Posterior cingulate gyrus (tissue), 11 donors: ENCODE data around the gene KCNG2.
A peak's percentile ranks its signal among the peaks of the same experiment; 100 is the strongest.

Source experiments
- DNase-seq, 10 donors: peaks; one replicate each; pipeline versions ENCODE4 v3.0.0 to v3.0.0-alpha.2; 2020 to 2021; ENCODE audit warnings: mixed read lengths in 3 of 10
- intact Hi-C: fragments of 100-400 bp; cut with DNase I; formaldehyde crosslinking; loops from one replicate; pipeline ENCODE4 v1.15.1; 2023

The KCNG2 gene

GRCh38 chr18:79815657-79816056 lies 17.9 kb downstream of the KCNG2 start:
- intact Hi-C loops, result loop anchor here (2.0 kb wide), 1 partner anchor 71 kb away; no protein-coding TSS in a partner anchor

GRCh38 chr18:79816092-79816491 lies 18.4 kb downstream of the KCNG2 start:
- intact Hi-C loops, result no loop called here
- DNase-seq, result peak in 2 of 10 donors; percentile 48 to 49

More at GRCh38 chr18:79815657-79816056, 17.9 kb downstream of the KCNG2 start:
- DNase-seq, result peak in 1 of 10 donors; percentile 80

- DNase-seq, result peak in 1 of 10 donors; percentile 63
- intact Hi-C loops, result no loop called here
These were observed 19.4 kb downstream of the KCNG2 start for GRCh38 chr18:79816981-79817606.

GRCh38 chr18:79817607-79817998 lies 19.9 kb downstream of the KCNG2 start:
- peak in 1 of 10 donors; percentile 36 for DNase-seq

GRCh38 chr18:79818036-79818435 lies 20.3 kb downstream of the KCNG2 start:
- intact Hi-C loops, result no loop called here
- peak in 2 of 10 donors; percentile 38 to 56 for DNase-seq

More at GRCh38 chr18:79817607-79817998, 19.9 kb downstream of the KCNG2 start:
- intact Hi-C loops, result no loop called here

- peak in 1 of 10 donors; percentile 67 for DNase-seq
- intact Hi-C loops, result no loop called here
These were observed 20.9 kb downstream of the KCNG2 start for GRCh38 chr18:79818631-79819030.

GRCh38 chr18:79819064-79819967 lies 21.6 kb downstream of the KCNG2 start:
- peak in 2 of 10 donors; percentile 50 to 77 for DNase-seq
- intact Hi-C loops, result no loop called here

GRCh38 chr18:79819968-79820351 lies 22.2 kb downstream of the KCNG2 start:
- DNase-seq, result peak in 1 of 10 donors; percentile 74
- intact Hi-C loops, result no loop called here

- intact Hi-C loops, result no loop called here
- DNase-seq, result no peak
These were observed 25.4 kb downstream of the KCNG2 start for GRCh38 chr18:79823120-79823519.

GRCh38 chr18:79825913-79826312 lies 28.2 kb downstream of the KCNG2 start:
- peak in 1 of 10 donors; percentile 85 for DNase-seq
- intact Hi-C loops, result no loop called here

- intact Hi-C loops, result no loop called here
These were observed 29.2 kb downstream of the KCNG2 start for GRCh38 chr18:79826966-79827365.

GRCh38 chr18:79828258-79828657 lies 30.5 kb downstream of the KCNG2 start:
- no peak for DNase-seq
- intact Hi-C loops, result no loop called here

More at GRCh38 chr18:79826966-79827365, 29.2 kb downstream of the KCNG2 start:
- no peak for DNase-seq

GRCh38 chr18:79829136-79829854 lies 31.6 kb downstream of the KCNG2 start:
- no peak for DNase-seq
- intact Hi-C loops, result no loop called here

GRCh38 chr18:79832169-79832568 lies 34.4 kb downstream of the KCNG2 start:
- intact Hi-C loops, result no loop called here
- no peak for DNase-seq

- DNase-seq, result no peak
- intact Hi-C loops, result no loop called here
These were observed 37.1 kb downstream of the KCNG2 start for GRCh38 chr18:79834834-79835233.

GRCh38 chr18:79841936-79842335 lies 44.2 kb downstream of the KCNG2 start:
- intact Hi-C loops, result no loop called here
- peak in 1 of 10 donors; percentile 57 for DNase-seq

- no peak for DNase-seq
- intact Hi-C loops, result no loop called here
These were observed 47.3 kb downstream of the KCNG2 start for GRCh38 chr18:79844999-79845563.

- peak in 2 of 10 donors; percentile 61 to 79 for DNase-seq
- intact Hi-C loops, result no loop called here
These were observed 49.3 kb downstream of the KCNG2 start for GRCh38 chr18:79846936-79847557.

- intact Hi-C loops, result no loop called here
- DNase-seq, result peak in 2 of 10 donors; percentile 74 to 76
These were observed 50.0 kb downstream of the KCNG2 start for GRCh38 chr18:79847606-79848293.

- DNase-seq, result peak in 1 of 10 donors; percentile 59
- intact Hi-C loops, result no loop called here
These were observed 50.5 kb downstream of the KCNG2 start for GRCh38 chr18:79848294-79848578.
